ENCODE results near the gene HDAC3.
A peak's percentile ranks its signal among the peaks of the same experiment; 100 is the strongest.
"Not testable (repeated sequence)": the region's sequence is repeated elsewhere in the genome, so short reads cannot be mapped to it uniquely, and the experiment has no call there.

HDAC3 gene

GRCh38 chr5:141633871-141634561 lies 2.6 kb downstream of the HDAC3 start:
- FAIRE-seq = no peak

- no peak for FAIRE-seq
Measured at GRCh38 chr5:141632650-141633049, 4.0 kb downstream of the HDAC3 start.

GRCh38 chr5:141630570-141631140 lies 6.0 kb downstream of the HDAC3 start:
- no peak for FAIRE-seq

GRCh38 chr5:141628175-141628788 lies 8.4 kb downstream of the HDAC3 start:
- no peak for FAIRE-seq

GRCh38 chr5:141623611-141624010 lies 13.0 kb downstream of the HDAC3 start:
- no peak for FAIRE-seq

- FAIRE-seq = no peak
Measured at GRCh38 chr5:141623186-141623585, 13.5 kb downstream of the HDAC3 start.

- peak; percentile 84 for FAIRE-seq
Measured at GRCh38 chr5:141618804-141619554, 17.7 kb downstream of the HDAC3 start, which contains the start of gene DIAPH1. DIAPH1 (minus strand) TSS chr5:141619000; CDS start chr5:141618914, 86 bp downstream.

GRCh38 chr5:141618030-141618803 lies 18.4 kb downstream of the HDAC3 start:
- no peak for FAIRE-seq

- FAIRE-seq = no peak
Measured at GRCh38 chr5:141617682-141618029, 19.0 kb downstream of the HDAC3 start.

- FAIRE-seq = no peak
Measured at GRCh38 chr5:141617128-141617527, 19.5 kb downstream of the HDAC3 start.

- FAIRE-seq = no peak
Measured at GRCh38 chr5:141615991-141616720, 20.5 kb downstream of the HDAC3 start.

- FAIRE-seq = no peak
Measured at GRCh38 chr5:141613344-141613743, 23.3 kb downstream of the HDAC3 start.

- no peak for FAIRE-seq
Measured at GRCh38 chr5:141611289-141611688, 25.4 kb downstream of the HDAC3 start.

- FAIRE-seq = not testable (repeated sequence)
Measured at GRCh38 chr5:141609921-141610320, 26.7 kb downstream of the HDAC3 start.

GRCh38 chr5:141609044-141609443 lies 27.6 kb downstream of the HDAC3 start:
- FAIRE-seq = no peak

GRCh38 chr5:141608557-141608956 lies 28.1 kb downstream of the HDAC3 start:
- no peak for FAIRE-seq

GRCh38 chr5:141608046-141608445 lies 28.6 kb downstream of the HDAC3 start:
- FAIRE-seq = no peak

- FAIRE-seq = no peak
Measured at GRCh38 chr5:141605523-141606277, 30.9 kb downstream of the HDAC3 start.

- FAIRE-seq = no peak
Measured at GRCh38 chr5:141603923-141604717, 32.5 kb downstream of the HDAC3 start.

GRCh38 chr5:141602606-141603005 lies 34.0 kb downstream of the HDAC3 start:
- FAIRE-seq = no peak
